Measurements from ENCODE around the gene CIZ1.
"Not testable (repeated sequence)": the region's sequence is repeated elsewhere in the genome, so short reads cannot be mapped to it uniquely, and the experiment has no call there.

The CIZ1 gene

GRCh38 chr9:128191406-128192046, at the start of gene CIZ1:
TSS of gene CIZ1 (minus strand) at chr9:128191572. CDS start at chr9:128190857, 715 bp downstream.
- FAIRE-seq (no peak), DNase-seq (ENCODE audit: insufficient read length, low spot score) (peak; percentile 79)
- TF ChIP-seq CTCF (IDR thresholded peaks at IDR 0.05; ENCODE audit: insufficient read depth, missing control alignments) = peak; percentile 53

- DNase-seq (ENCODE audit: insufficient read length, low spot score) = no peak
- no peak for TF ChIP-seq CTCF (IDR thresholded peaks at IDR 0.05; ENCODE audit: insufficient read depth, missing control alignments)
These were observed 42.5 kb upstream of the CIZ1 start for GRCh38 chr9:128233817-128234406.

GRCh38 chr9:128232528-128233428, 41.4 kb upstream of the CIZ1 start:
- TF ChIP-seq CTCF (IDR thresholded peaks at IDR 0.05; ENCODE audit: insufficient read depth, missing control alignments) = no peak
- DNase-seq (ENCODE audit: insufficient read length, low spot score) = no peak
- no peak for FAIRE-seq

More at GRCh38 chr9:128233817-128234406, 42.5 kb upstream of the CIZ1 start:
- FAIRE-seq = no peak

- no peak for TF ChIP-seq CTCF (IDR thresholded peaks at IDR 0.05; ENCODE audit: insufficient read depth, missing control alignments)
- no peak for FAIRE-seq
- no peak for DNase-seq (ENCODE audit: insufficient read length, low spot score)
These were observed 40.5 kb upstream of the CIZ1 start for GRCh38 chr9:128231638-128232527.

- FAIRE-seq; DNase-seq (ENCODE audit: insufficient read length, low spot score): not testable (repeated sequence)
These were observed 39.5 kb upstream of the CIZ1 start for GRCh38 chr9:128230897-128231296.

- FAIRE-seq = no peak
These were observed 35.0 kb upstream of the CIZ1 start for GRCh38 chr9:128226412-128226801.

More at GRCh38 chr9:128226412-128226801, 35.0 kb upstream of the CIZ1 start:
- DNase-seq (ENCODE audit: insufficient read length, low spot score) = no peak
- no peak for TF ChIP-seq CTCF (IDR thresholded peaks at IDR 0.05; ENCODE audit: insufficient read depth, missing control alignments)

Data from D721Med (cell line).